Measurements from ENCODE around the gene UBR7.

DNA sequence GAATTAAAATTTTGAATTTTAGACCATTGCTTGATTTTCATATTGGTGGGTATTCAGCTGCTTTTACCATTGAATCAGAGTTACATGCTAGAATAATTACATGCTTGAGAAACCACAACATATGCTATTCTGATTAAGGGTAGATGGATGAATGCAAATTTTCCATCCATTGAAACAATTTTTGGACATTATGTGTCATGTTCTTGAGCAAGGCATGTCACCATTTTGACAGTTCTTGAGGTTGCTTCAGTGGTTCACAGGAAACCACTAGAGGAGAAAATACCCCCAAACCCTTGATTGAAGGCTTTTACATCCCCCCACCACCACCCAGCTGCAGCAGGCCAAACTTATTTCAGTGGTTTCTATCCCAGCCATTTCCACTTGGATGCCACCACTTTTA is 13.5 kb downstream of the UBR7 start:
- TF ChIP-seq CTCF (conservative IDR thresholded peaks at IDR 0.05; ENCODE audit: low read depth, low read length) (no peak), EZH2 (IDR thresholded peaks at IDR 0.05; ENCODE audit: low read length, unreplicated experiment) (no peak)

Measured in PC-3 (cell line).